Testis (tissue), 3 donors: ENCODE measurements around the gene YBX1. TPM values are rescaled to one million over a fixed set of nuclear protein-coding genes. Genes with fewer than 3 reads are reported as not detected.

Source experiments
- DNase-seq: peaks from one replicate; pipeline ENCODE4 v3.0.0-alpha.2; 2019
- H3K27ac ChIP-seq, 2 donors: fragments of 200-600 bp; sonication (generic); one replicate each; pipeline ENCODE4 v1.5.1; 2019
- H3K27me3 ChIP-seq: fragments of 200-600 bp; sonication (generic); one replicate; pipeline ENCODE4 v1.5.1; 2019
- H3K36me3 ChIP-seq: fragments of 200-600 bp; sonication (generic); one replicate; pipeline ENCODE4 v1.5.1; 2017; ENCODE audit warnings: low read depth; ENCODE audit errors: missing control alignments
- H3K4me1 ChIP-seq: fragments of 200-600 bp; sonication (generic); one replicate; pipeline ENCODE4 v1.5.1; 2019
- H3K4me3 ChIP-seq, 2 donors: fragments of 200-600 bp; sonication (generic); one replicate each; pipeline ENCODE4 v1.5.1; 2017 to 2019
- H3K9me3 ChIP-seq: fragments of 200-600 bp; sonication (generic); one replicate; pipeline ENCODE4 v1.5.1; 2017
- CTCF ChIP-seq, 3 experiments: fragments of 450-650 bp in 2 of 3; fragments of 200-600 bp in 1 of 3; sonication (generic) in 1 of 3; IDR thresholded peaks; one replicate each; pipeline ENCODE4 v1.5.1; 2016 to 2019; ENCODE audit warnings: antibody characterized with exemption in 3 of 3, mild to moderate bottlenecking in 2 of 3, moderate library complexity in 1 of 3
- POLR2A ChIP-seq: fragments of 450-650 bp; IDR thresholded peaks from one replicate; pipeline ENCODE4 v1.6.1; 2017; ENCODE audit warnings: antibody characterized with exemption, mild to moderate bottlenecking, moderate library complexity
- WGBS, 2 donors: methylation state at CpG; one replicate each; pipeline ENCODE4 v1.1.5; 2018; 5-methylcytosine and 5-hydroxymethylcytosine counted together
- intact Hi-C: fragments of 100-400 bp; cut with DNase I; formaldehyde crosslinking; loops from one replicate; pipeline ENCODE4 v1.15.1; 2023; ENCODE audit warnings: low total_unique reads
- polyA plus RNA-seq: library from polyadenylated mRNA; stranded (reverse); fragments of 350-450 nt; fragmentation: Illumina TruSeq; extraction: RNeasy Lipid Tissue Mini Kit (QIAGEN cat#74804); gene quantifications from one replicate; pipeline ENCODE4 v1.2.3, GENCODE V29; 2014; ENCODE audit warnings: low read depth, low replicate concordance; ENCODE audit not compliant: insufficient read depth
- total RNA-seq, 2 donors: library from RNA; depleted of rRNA; stranded (reverse); fragments of >200 nt; gene quantifications; one replicate each; pipeline ENCODE4 v1.2.3, GENCODE V29; 2016

The YBX1 gene
- total and polyA plus RNA-seq, 3 donors from 2014 or later: 798 to 2,470 (median 982) TPM

- Histone ChIP-seq H3K27ac (no peak overlapping the region), H3K4me1 (peaks cover 31% of the 10 kb centered on the region), H3K9me3 (no peaks in the 10 kb centered on the region), H3K4me3 (peak overlapping the region in 1 of 2 donors; percentile 68), H3K36me3 (no peaks in the 10 kb centered on the region), H3K27me3 (no peaks in the 10 kb centered on the region)
- 24 to 37% methylated on average over 5 of the region's 5 CpGs for WGBS, 2 donors
- DNase-seq: peak; percentile 23
- intact Hi-C loops: no loop called here
- TF ChIP-seq CTCF (IDR thresholded peaks at IDR 0.05) (no peak), POLR2A (no peak)
Measured at GRCh38 chr1:42684139-42684538, 1.9 kb downstream of the YBX1 start.

DNA sequence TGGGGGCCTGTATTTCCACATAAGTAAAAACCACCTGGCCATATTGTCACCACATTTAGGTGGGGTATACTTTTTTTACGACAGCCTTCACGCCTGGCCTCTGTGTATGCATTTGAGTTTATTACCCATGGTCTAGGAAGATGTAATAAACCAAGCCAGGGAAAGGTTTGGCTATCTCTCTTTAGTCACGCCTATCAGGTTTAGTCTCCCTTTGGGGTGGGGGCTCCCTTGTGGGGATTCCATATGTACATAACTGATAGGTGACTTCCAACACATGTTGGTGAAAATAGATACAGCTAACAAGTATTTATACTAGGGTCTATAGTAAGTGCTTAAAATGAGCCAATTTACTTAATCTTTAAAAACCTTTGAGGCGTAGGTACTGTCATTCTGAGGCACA lies 4.2 kb downstream of the YBX1 start:
- TF ChIP-seq POLR2A (no peak), CTCF (IDR thresholded peaks at IDR 0.05) (no peak)
- DNase-seq: no peak
- Histone ChIP-seq H3K4me3 (no peak overlapping the region), H3K27ac (no peak overlapping the region), H3K36me3 (no peaks in the 10 kb centered on the region), H3K4me1 (peaks cover 19% of the 10 kb centered on the region), H3K27me3 (no peaks in the 10 kb centered on the region), H3K9me3 (no peaks in the 10 kb centered on the region)
- 74 to 78% methylated on average over 4 of the region's 4 CpGs for WGBS, 2 donors
- intact Hi-C loops: no loop called here

GRCh38 chr1:42689912-42690311 lies 7.7 kb downstream of the YBX1 start:
- TF ChIP-seq CTCF (IDR thresholded peaks at IDR 0.05) (no peak), POLR2A (no peak)
- WGBS, 2 donors: 93 to 94% methylated on average over 3 of the region's 3 CpGs
- H3K27me3 ChIP-seq: no peaks in the 10 kb centered on the region
- DNase-seq: no peak
- H3K9me3 ChIP-seq: no peaks in the 10 kb centered on the region
- peaks cover 10% of the 10 kb centered on the region for H3K4me1 ChIP-seq
- H3K4me3 ChIP-seq: no peak overlapping the region
- intact Hi-C loops: no loop called here
- H3K27ac ChIP-seq: no peak overlapping the region
- H3K36me3 ChIP-seq: no peaks in the 10 kb centered on the region

DNA sequence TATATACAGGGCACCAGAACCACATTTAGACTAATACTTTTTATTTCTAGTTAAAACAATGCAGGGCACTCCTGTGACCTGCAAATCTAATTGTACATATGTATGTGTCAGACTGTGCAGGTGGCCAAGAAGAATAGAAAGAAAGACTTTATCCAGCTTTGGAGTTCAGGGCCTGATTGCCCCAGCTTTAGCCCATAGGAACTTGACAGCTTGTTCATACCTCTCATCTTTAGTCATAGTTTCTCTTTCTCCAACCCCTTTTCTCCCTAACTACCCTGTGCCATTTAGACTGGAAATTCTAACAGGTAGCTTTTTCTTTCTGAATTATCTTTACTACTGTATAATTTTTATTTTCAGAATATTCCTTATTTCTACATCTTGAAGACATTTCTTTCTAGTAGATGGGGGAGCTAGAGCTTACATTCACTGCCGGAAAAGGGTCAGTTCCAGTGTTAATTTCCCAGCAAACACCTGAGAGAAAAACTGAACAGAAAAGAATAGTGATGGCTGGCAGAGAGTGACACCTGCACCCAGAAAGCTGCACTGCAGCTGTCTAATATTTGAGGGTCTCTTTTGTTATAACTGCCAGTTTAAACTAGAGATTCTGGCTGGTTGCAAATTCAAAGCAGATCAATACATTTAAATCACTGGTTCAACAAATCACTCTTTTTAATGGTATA lies 8.4 kb downstream of the YBX1 start:
- H3K27ac ChIP-seq: no peak overlapping the region
- peaks cover 8% of the 10 kb centered on the region for H3K4me1 ChIP-seq
- H3K9me3 ChIP-seq: no peaks in the 10 kb centered on the region
- no peak overlapping the region for H3K4me3 ChIP-seq
- whole genome bisulfite sequencing, 2 donors: 82 to 86% methylated on average over 1 of the region's 1 CpG
- no peaks in the 10 kb centered on the region for H3K36me3 ChIP-seq
- intact Hi-C loops: no loop called here
- TF ChIP-seq CTCF (IDR thresholded peaks at IDR 0.05) (no peak), POLR2A (no peak)
- no peak for DNase-seq
- H3K27me3 ChIP-seq: no peaks in the 10 kb centered on the region

DNA sequence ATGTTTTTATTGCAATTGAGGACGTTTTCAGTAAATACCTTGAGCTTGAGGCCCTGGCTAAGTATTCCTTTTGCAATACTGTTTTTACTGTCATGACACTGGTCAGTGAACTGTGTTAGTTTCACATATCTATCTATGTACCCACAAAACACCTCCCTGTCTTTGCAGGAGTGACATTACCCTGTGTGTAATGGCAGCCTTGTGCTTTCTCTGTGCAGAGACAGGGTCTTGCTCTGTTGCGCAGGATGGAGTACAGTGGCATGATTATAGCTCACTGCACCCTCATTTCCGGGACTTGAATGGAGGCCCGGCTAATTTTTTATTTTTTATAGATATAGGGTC lies 8.9 kb downstream of the YBX1 start:
- DNase-seq: no peak
- TF ChIP-seq CTCF (IDR thresholded peaks at IDR 0.05) (no peak), POLR2A (no peak)
- H3K9me3 ChIP-seq: no peaks in the 10 kb centered on the region
- no peak overlapping the region for H3K4me3 ChIP-seq
- H3K36me3 ChIP-seq: no peaks in the 10 kb centered on the region
- intact Hi-C loops: no loop called here
- WGBS, 2 donors: 71 to 79% methylated on average over 4 of the region's 4 CpGs
- peaks cover 3% of the 10 kb centered on the region for H3K4me1 ChIP-seq
- H3K27me3 ChIP-seq: no peaks in the 10 kb centered on the region
- no peak overlapping the region for H3K27ac ChIP-seq
